HCT116 (cell line): Measurements from ENCODE around the gene PARG. TPM values are rescaled to one million over a fixed set of nuclear protein-coding genes. Genes with fewer than 3 reads are reported as not detected.
"Not testable (repeated sequence)": the region's sequence is repeated elsewhere in the genome, so short reads cannot be mapped to it uniquely, and the experiment has no call there.

Experiments used
- ATAC-seq: fragments of 200-7000 bp; cut with Tn5 transposase; 2 replicates; pipeline ENCODE4 v1.9.1; 2020; ENCODE audit warnings: mild to moderate bottlenecking, moderate library complexity
- BruUV-seq: library from RNA; stranded (reverse); fragments of 400-500 nt; replicated peaks from 2 replicates; lab custom pipeline; 2021; lab: Mats Ljungman, UMichigan
- CTCF ChIA-PET: fragments of 300-600 bp; sonication (Branson Sonifier 250); formaldehyde crosslinking; loops from one replicate; lab custom pipeline; 2021; ENCODE audit warnings: antibody characterized with exemption; lab: Charles Lee
- POLR2A ChIA-PET: fragments of 300-600, 350-600 bp; sonication (Branson Sonifier 250); formaldehyde crosslinking; loops from one replicate; lab custom pipeline; 2021; ENCODE audit warnings: antibody characterized with exemption; lab: Charles Lee
- RAD21 ChIA-PET, 2 experiments: fragments of 300-600 bp; sonication (Branson Sonifier 250); formaldehyde crosslinking; loops; one replicate each; lab custom pipeline; 2023; ENCODE audit warnings: low total read pairs in 2 of 2; ENCODE audit not compliant: uncharacterized antibody in 2 of 2, unreplicated experiment in 2 of 2, low non-redundant PET in 1 of 2; lab: Charles Lee
- DNase-seq: peaks from one replicate; pipeline ENCODE4 v3.0.0-alpha.2; 2010; ENCODE audit warnings: low read depth, low spot score
- H2AFZ ChIP-seq: fragments of 200-600 bp; shearing (Covaris generic), sonication (generic); 2 replicates; pipeline ENCODE4 v1.6.1; 2017; ENCODE audit warnings: low read depth, mixed run types, mixed read lengths, antibody characterized with exemption, low read length; ENCODE audit not compliant: poor library complexity, severe bottlenecking
- H3K27ac ChIP-seq: 2 replicates; pipeline ENCODE4 v1.5.1; 2012; ENCODE audit warnings: low read depth, low read length
- H3K27me3 ChIP-seq: fragments of 200-600 bp; sonication (generic); 2 replicates; pipeline ENCODE4 v1.6.1; 2016; ENCODE audit warnings: mixed run types, low read length, mixed read lengths; ENCODE audit not compliant: insufficient read depth
- H3K36me3 ChIP-seq, 2 experiments: fragments of 200-500 bp in 1 of 2; fragments of 200-600 bp in 1 of 2; sonication (Bioruptor generic) in 1 of 2; sonication (generic) in 1 of 2; 2 replicates each; pipeline versions ENCODE4 v1.5.1 to v1.6.1; 2014 to 2016; ENCODE audit warnings: low read length in 2 of 2, inconsistent platforms in 1 of 2, mixed read lengths in 1 of 2, mixed run types in 1 of 2; ENCODE audit not compliant: insufficient read depth in 2 of 2, control insufficient read depth in 1 of 2
- H3K4me1 ChIP-seq, 2 experiments: fragments of 200-600 bp in 1 of 2; sonication (generic) in 1 of 2; 2 replicates each; pipeline versions ENCODE4 v1.5.1 to v1.6.1; 2012 to 2017; ENCODE audit warnings: low read length in 2 of 2, inconsistent platforms in 1 of 2, mild to moderate bottlenecking in 1 of 2, mixed read lengths in 1 of 2, mixed run types in 1 of 2, moderate library complexity in 1 of 2; ENCODE audit not compliant: insufficient read depth in 2 of 2, control insufficient read depth in 1 of 2
- H3K4me2 ChIP-seq: fragments of 200-600 bp; sonication (generic); 2 replicates; pipeline ENCODE4 v1.6.1; 2017; ENCODE audit warnings: mixed run types, low read length, mixed read lengths
- H3K4me3 ChIP-seq, 2 experiments: fragments of 200-600 bp in 1 of 2; sonication (generic) in 1 of 2; replicated peaks in 1 of 2; 2 replicates each; pipeline ENCODE4 v1.5.1; 2011 to 2016; ENCODE audit warnings: low read length in 2 of 2, control low read depth in 1 of 2, low read depth in 1 of 2, mild to moderate bottlenecking in 1 of 2, mixed read lengths in 1 of 2, mixed run types in 1 of 2
- H3K79me2 ChIP-seq: fragments of 200-600 bp; sonication (generic); 2 replicates; pipeline ENCODE4 v1.6.1; 2017; ENCODE audit warnings: mild to moderate bottlenecking, mixed run types, low read length, moderate library complexity, mixed read lengths; ENCODE audit not compliant: insufficient read depth
- H3K9ac ChIP-seq: fragments of 200-600 bp; sonication (generic); 2 replicates; pipeline ENCODE4 v1.6.1; 2016; ENCODE audit warnings: low read length, mixed read lengths
- H3K9me2 ChIP-seq: fragments of 200-600 bp; sonication (generic), shearing (Covaris generic); 2 replicates; pipeline ENCODE4 v1.6.1; 2017; ENCODE audit warnings: mixed run types, mild to moderate bottlenecking, moderate library complexity; ENCODE audit not compliant: insufficient read depth
- H3K9me3 ChIP-seq, 2 experiments: fragments of 200-500 bp in 1 of 2; fragments of 200-600 bp in 1 of 2; sonication (Bioruptor generic) in 1 of 2; sonication (generic) in 1 of 2; 2 replicates each; pipeline ENCODE4 v1.6.1; 2014 to 2017; ENCODE audit warnings: low read length in 2 of 2, mixed read lengths in 2 of 2, inconsistent platforms in 1 of 2, low read depth in 1 of 2, mild to moderate bottlenecking in 1 of 2, mixed run types in 1 of 2, moderate library complexity in 1 of 2; ENCODE audit not compliant: control insufficient read depth in 1 of 2, insufficient read depth in 1 of 2
- H4K20me1 ChIP-seq: fragments of 200-600 bp; sonication (generic), shearing (Covaris generic); 2 replicates; pipeline ENCODE4 v1.6.1; 2017; ENCODE audit warnings: mixed run types, mild to moderate bottlenecking, moderate library complexity; ENCODE audit not compliant: insufficient read depth
- intact Hi-C: fragments of 100-400 bp; cut with micrococcal nuclease; formaldehyde crosslinking; loops from 2 replicates; pipeline ENCODE4 v1.10.0; 2022
- total RNA-seq: library from RNA; stranded (reverse); gene quantifications from one replicate; pipeline ENCODE4 v1.2.1, GENCODE V29; 2021; ENCODE audit not compliant: unreplicated experiment

The PARG gene
- total RNA-seq, 1 experiment from 2014 or later: 30.4 TPM

- H3K36me3 ChIP-seq, POLR2A ChIA-PET, CTCF ChIA-PET, H3K27me3 ChIP-seq, H3K9me3 ChIP-seq, H3K4me3 ChIP-seq, H3K9ac ChIP-seq, RAD21 ChIA-PET, H3K4me2 ChIP-seq, H3K27ac ChIP-seq, H3K9me2 ChIP-seq, DNase-seq, H4K20me1 ChIP-seq, H3K4me1 ChIP-seq, H2AFZ ChIP-seq, ATAC-seq, BruUV-seq, intact Hi-C loops, H3K79me2 ChIP-seq: not testable (repeated sequence)
Measured at GRCh38 chr10:49977756-49978155, 35.9 kb upstream of the PARG start.

GRCh38 chr10:49972094-49972493 is 30.3 kb upstream of the PARG start:
- BruUV-seq, H3K27me3 ChIP-seq, H3K36me3 ChIP-seq, POLR2A ChIA-PET, RAD21 ChIA-PET, H3K9ac ChIP-seq, CTCF ChIA-PET, H3K9me2 ChIP-seq, H4K20me1 ChIP-seq, H3K4me3 ChIP-seq, H3K9me3 ChIP-seq, DNase-seq, H2AFZ ChIP-seq, intact Hi-C loops, H3K4me1 ChIP-seq, H3K27ac ChIP-seq, H3K4me2 ChIP-seq, ATAC-seq, H3K79me2 ChIP-seq: not testable (repeated sequence)

- H3K27me3 ChIP-seq, H3K4me3 ChIP-seq, H3K4me1 ChIP-seq, H3K9me3 ChIP-seq, ATAC-seq, POLR2A ChIA-PET, H3K9ac ChIP-seq, H2AFZ ChIP-seq, RAD21 ChIA-PET, intact Hi-C loops, H3K4me2 ChIP-seq, BruUV-seq, H3K27ac ChIP-seq, DNase-seq, H3K36me3 ChIP-seq, H3K9me2 ChIP-seq, H3K79me2 ChIP-seq, CTCF ChIA-PET, H4K20me1 ChIP-seq: not testable (repeated sequence)
Measured at GRCh38 chr10:49971466-49971865, 29.6 kb upstream of the PARG start.

GRCh38 chr10:49970331-49970857 is 28.6 kb upstream of the PARG start:
- H2AFZ ChIP-seq, H3K9me3 ChIP-seq, H3K79me2 ChIP-seq, H3K9ac ChIP-seq, intact Hi-C loops, H3K27ac ChIP-seq, H4K20me1 ChIP-seq, H3K9me2 ChIP-seq, H3K4me3 ChIP-seq, CTCF ChIA-PET, H3K27me3 ChIP-seq, DNase-seq, POLR2A ChIA-PET, BruUV-seq, RAD21 ChIA-PET, H3K36me3 ChIP-seq, ATAC-seq, H3K4me1 ChIP-seq, H3K4me2 ChIP-seq: not testable (repeated sequence)
